Thoracic aorta (tissue), 2 donors: Measurements from ENCODE around the gene FER. TPM values are rescaled to one million over a fixed set of nuclear protein-coding genes. Genes with fewer than 3 reads are reported as not detected.

Experiments
- ATAC-seq: fragments of 150-250 bp; one replicate; pipeline ENCODE4 v1.8.0; 2017; ENCODE audit warnings: low read depth; ENCODE audit not compliant: insufficient number of reproducible peaks, low FRiP score
- DNase-seq: peaks from one replicate; pipeline ENCODE4 v3.0.0-alpha.2; 2020; ENCODE audit warnings: low spot score
- H3K27ac ChIP-seq, 2 donors: fragments of 200-600 bp; sonication (generic); 1 replicate in 1 of 2; 2 replicates in 1 of 2; pipeline ENCODE4 v1.5.1; 2016; ENCODE audit warnings: mild to moderate bottlenecking in 2 of 2, moderate library complexity in 2 of 2
- H3K27me3 ChIP-seq: fragments of 200-600 bp; sonication (generic); replicated peaks from 2 replicates; pipeline ENCODE4 v1.6.0; 2016; ENCODE audit warnings: mild to moderate bottlenecking; ENCODE audit not compliant: insufficient read depth
- H3K36me3 ChIP-seq: fragments of 200-600 bp; sonication (generic); one replicate; pipeline ENCODE4 v1.5.1; 2016
- H3K4me1 ChIP-seq, 2 donors: fragments of 200-600 bp; sonication (generic); 1 replicate in 1 of 2; 2 replicates in 1 of 2; pipeline versions ENCODE4 v1.5.1 to v1.6.0; 2016; ENCODE audit warnings: low read depth in 2 of 2, mild to moderate bottlenecking in 1 of 2; ENCODE audit not compliant: control insufficient read depth in 1 of 2
- H3K4me3 ChIP-seq: fragments of 200-600 bp; sonication (generic); 2 replicates; pipeline ENCODE4 v1.5.1; 2016; ENCODE audit warnings: mild to moderate bottlenecking
- H3K9me3 ChIP-seq: fragments of 200-600 bp; sonication (generic); 2 replicates; pipeline ENCODE4 v1.5.1; 2016
- CTCF ChIP-seq: fragments of 200-600 bp; sonication (generic); IDR thresholded peaks from one replicate; pipeline ENCODE4 v1.5.1; 2019; ENCODE audit warnings: antibody characterized with exemption
- total RNA-seq, 2 donors: library from RNA; depleted of rRNA; stranded (reverse); fragments of >200 nt; gene quantifications; one replicate each; pipeline versions ENCODE4 v1.1.0 to v1.2.3, GENCODE V29; 2016

FER gene
- total RNA-seq, 2 donors from 2014 or later: 15.6 to 38.1 TPM

GRCh38 chr5:108736855-108737254 is 10.8 kb upstream of the FER start:
- DNase-seq (no peak), ATAC-seq (no peak)
- no peak overlapping the region for H3K27ac ChIP-seq
- no peaks in the 10 kb centered on the region for H3K4me1 ChIP-seq
- no peaks in the 10 kb centered on the region for H3K36me3 ChIP-seq
- no peaks in the 10 kb centered on the region for H3K9me3 ChIP-seq
- no peaks in the 10 kb centered on the region for H3K27me3 ChIP-seq
- H3K4me3 ChIP-seq: no peak overlapping the region
- TF ChIP-seq CTCF: no peak

- no peak for TF ChIP-seq CTCF
Observed at GRCh38 chr5:108739376-108739775, 8.3 kb upstream of the FER start.

GRCh38 chr5:108739906-108740305 is 7.8 kb upstream of the FER start:
- Histone ChIP-seq H3K4me1 (peaks cover 0 to 9% of the 10 kb centered on the region in 2 donors), H3K27me3 (no peaks in the 10 kb centered on the region), H3K36me3 (no peaks in the 10 kb centered on the region), H3K27ac (no peak overlapping the region), H3K9me3 (no peaks in the 10 kb centered on the region), H3K4me3 (no peak overlapping the region)
- no peak for ATAC-seq
- no peak for TF ChIP-seq CTCF
- DNase-seq: no peak

More at GRCh38 chr5:108739376-108739775, 8.3 kb upstream of the FER start:
- H3K27ac ChIP-seq: no peak overlapping the region
- DNase-seq (no peak), ATAC-seq (no peak)
- no peaks in the 10 kb centered on the region for H3K9me3 ChIP-seq
- no peaks in the 10 kb centered on the region for H3K36me3 ChIP-seq
- H3K4me3 ChIP-seq: no peak overlapping the region
- no peaks in the 10 kb centered on the region for H3K27me3 ChIP-seq
- peaks cover 0 to 8% of the 10 kb centered on the region in 2 donors for H3K4me1 ChIP-seq

GRCh38 chr5:108743319-108743718 is 4.4 kb upstream of the FER start:
- Histone ChIP-seq H3K4me1 (peaks cover 0 to 16% of the 10 kb centered on the region in 2 donors), H3K4me3 (no peak overlapping the region), H3K36me3 (no peaks in the 10 kb centered on the region), H3K9me3 (no peaks in the 10 kb centered on the region), H3K27me3 (no peaks in the 10 kb centered on the region), H3K27ac (no peak overlapping the region)
- ATAC-seq (no peak), DNase-seq (no peak)
- no peak for TF ChIP-seq CTCF

- Histone ChIP-seq H3K9me3 (no peaks in the 10 kb centered on the region), H3K36me3 (no peaks in the 10 kb centered on the region), H3K27ac (no peak overlapping the region), H3K4me3 (no peak overlapping the region), H3K4me1 (peaks cover 0 to 16% of the 10 kb centered on the region in 2 donors), H3K27me3 (no peaks in the 10 kb centered on the region)
- DNase-seq (no peak), ATAC-seq (no peak)
- no peak for TF ChIP-seq CTCF
Observed at GRCh38 chr5:108743846-108744245, 3.9 kb upstream of the FER start.
